ENCODE data around the gene HSPH1. TPM values are rescaled to one million over a fixed set of nuclear protein-coding genes. Genes with fewer than 3 reads are reported as not detected.

The HSPH1 gene
- total and polyA plus RNA-seq, 2 of the 8 experiments (the other 6 are each of a cell fraction or from before 2014, with no cell fraction given): 14.2 to 145 TPM

DNA sequence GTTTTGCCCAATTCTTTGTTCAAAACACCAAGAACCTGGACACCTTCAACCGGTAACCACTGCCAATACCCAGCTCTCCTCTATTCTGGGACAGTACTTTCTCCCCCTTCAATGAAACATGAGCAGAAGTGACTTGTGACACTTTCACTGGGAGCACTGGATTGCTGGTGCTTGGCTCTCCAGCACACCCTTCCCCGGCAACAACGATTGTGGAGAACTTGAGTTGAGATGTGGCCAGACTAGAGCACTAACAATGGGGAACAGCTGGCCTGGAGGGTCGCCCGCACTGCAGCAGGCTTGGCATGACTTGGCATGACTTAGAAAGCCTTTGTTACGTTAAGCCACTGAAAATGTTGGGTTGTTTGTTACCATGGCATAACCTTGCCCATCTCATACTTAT, 30.6 kb upstream of the HSPH1 start (continued):
- TF ChIP-seq SUZ12 (IDR thresholded peaks at IDR 0.05; ENCODE audit: low read length): no peak

Measured in H1 (cell line).